ENCODE data around the gene VIT. TPM values are rescaled to one million over a fixed set of nuclear protein-coding genes. Genes with fewer than 3 reads are reported as not detected.
A peak's percentile ranks its signal among the peaks of the same experiment; 100 is the strongest.

VIT gene
- total RNA-seq, 1 donor from 2014 or later = 0.78 TPM

DNA sequence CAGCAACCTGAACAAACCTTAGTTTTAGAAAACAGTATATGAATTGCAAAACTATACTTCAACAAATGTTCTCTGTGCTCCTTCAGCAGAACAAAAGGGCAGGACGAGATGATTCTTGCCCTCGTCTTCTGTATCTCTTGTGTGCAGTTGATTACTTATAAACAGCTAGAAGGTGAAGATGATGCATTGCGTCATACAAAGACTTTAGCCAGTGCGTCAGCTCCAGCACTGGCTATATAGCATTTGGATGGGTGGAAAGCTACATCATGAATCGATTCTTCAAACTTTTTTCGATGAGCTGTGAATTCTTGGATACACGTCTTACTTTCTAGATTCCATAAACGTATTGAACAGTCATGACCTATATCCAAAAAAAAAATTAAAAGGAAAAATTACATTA lies 152.8 kb downstream of the VIT start:
- DNase-seq (ENCODE audit: low spot score in 2 of 2, unreplicated experiment in 2 of 2) = no peak
- no peak overlapping the region for H3K27ac Mint-ChIP-seq
- no peaks in the 10 kb centered on the region for H3K27me3 Mint-ChIP-seq (ENCODE audit: low read depth)
- no peaks in the 10 kb centered on the region for H3K4me1 Mint-ChIP-seq
- no peaks in the 10 kb centered on the region for H3K9me3 Mint-ChIP-seq
- TF ChIP-seq, protein P1, sequence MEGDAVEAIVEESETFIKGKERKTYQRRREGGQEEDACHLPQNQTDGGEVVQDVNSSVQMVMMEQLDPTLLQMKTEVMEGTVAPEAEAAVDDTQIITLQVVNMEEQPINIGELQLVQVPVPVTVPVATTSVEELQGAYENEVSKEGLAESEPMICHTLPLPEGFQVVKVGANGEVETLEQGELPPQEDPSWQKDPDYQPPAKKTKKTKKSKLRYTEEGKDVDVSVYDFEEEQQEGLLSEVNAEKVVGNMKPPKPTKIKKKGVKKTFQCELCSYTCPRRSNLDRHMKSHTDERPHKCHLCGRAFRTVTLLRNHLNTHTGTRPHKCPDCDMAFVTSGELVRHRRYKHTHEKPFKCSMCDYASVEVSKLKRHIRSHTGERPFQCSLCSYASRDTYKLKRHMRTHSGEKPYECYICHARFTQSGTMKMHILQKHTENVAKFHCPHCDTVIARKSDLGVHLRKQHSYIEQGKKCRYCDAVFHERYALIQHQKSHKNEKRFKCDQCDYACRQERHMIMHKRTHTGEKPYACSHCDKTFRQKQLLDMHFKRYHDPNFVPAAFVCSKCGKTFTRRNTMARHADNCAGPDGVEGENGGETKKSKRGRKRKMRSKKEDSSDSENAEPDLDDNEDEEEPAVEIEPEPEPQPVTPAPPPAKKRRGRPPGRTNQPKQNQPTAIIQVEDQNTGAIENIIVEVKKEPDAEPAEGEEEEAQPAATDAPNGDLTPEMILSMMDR (IDR thresholded peaks at IDR 0.05; ENCODE audit: unreplicated experiment) = no peak
- H3K4me3 Mint-ChIP-seq = no peak overlapping the region
- H3K36me3 Mint-ChIP-seq = peaks cover 27% of the 10 kb centered on the region

DNA sequence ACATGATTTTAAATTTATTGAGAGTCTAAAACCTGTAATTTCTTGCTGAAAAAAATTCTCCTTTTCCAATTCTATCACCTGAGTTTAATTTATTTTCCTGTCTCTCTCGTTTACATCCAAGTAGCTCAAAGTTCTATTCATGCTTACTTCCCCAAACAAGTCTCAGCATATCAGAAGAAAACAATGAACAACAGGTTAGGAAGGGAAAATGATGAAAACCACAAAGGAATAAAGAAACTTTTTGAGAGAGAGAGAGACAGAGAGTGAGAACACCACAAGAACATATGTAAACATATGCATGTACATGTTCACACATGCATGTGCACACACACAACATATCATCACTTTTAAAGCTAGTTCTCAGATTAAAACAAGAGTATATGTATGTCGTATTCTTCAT lies 157.7 kb downstream of the VIT start:
- Mint-ChIP-seq H3K27ac (no peak overlapping the region), H3K4me3 (no peak overlapping the region), H3K9me3 (no peaks in the 10 kb centered on the region), H3K36me3 (peaks cover 29% of the 10 kb centered on the region), H3K4me1 (no peaks in the 10 kb centered on the region), H3K27me3 (ENCODE audit: low read depth) (no peaks in the 10 kb centered on the region)
- no peak for DNase-seq (ENCODE audit: low spot score in 2 of 2, unreplicated experiment in 2 of 2)
- TF ChIP-seq, protein P1 (IDR thresholded peaks at IDR 0.05; ENCODE audit: unreplicated experiment) = no peak

DNA sequence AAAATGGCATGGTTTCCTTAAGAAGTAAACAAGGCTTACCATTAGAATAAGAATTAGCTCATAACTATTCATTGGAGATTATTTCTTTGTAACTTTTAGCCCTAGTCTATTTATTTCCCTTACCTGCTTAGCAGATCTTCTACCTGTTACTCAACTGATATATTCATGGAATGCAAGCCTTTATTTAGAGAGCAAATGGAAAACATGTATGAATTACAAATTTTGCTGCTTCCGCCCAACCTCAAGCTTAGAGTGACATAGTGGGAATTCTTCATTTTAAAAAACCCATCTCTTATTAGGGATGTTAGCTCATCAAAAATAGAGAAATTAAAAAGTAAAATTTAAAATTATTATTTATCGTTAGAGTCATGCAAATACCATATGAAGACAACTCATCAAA lies 158.9 kb downstream of the VIT start:
- no peak for DNase-seq (ENCODE audit: low spot score in 2 of 2, unreplicated experiment in 2 of 2)
- no peaks in the 10 kb centered on the region for H3K9me3 Mint-ChIP-seq
- H3K4me3 Mint-ChIP-seq = no peak overlapping the region
- TF ChIP-seq, protein P1 (IDR thresholded peaks at IDR 0.05; ENCODE audit: unreplicated experiment) = no peak
- H3K4me1 Mint-ChIP-seq = no peaks in the 10 kb centered on the region
- H3K27ac Mint-ChIP-seq = no peak overlapping the region
- H3K27me3 Mint-ChIP-seq (ENCODE audit: low read depth) = no peaks in the 10 kb centered on the region
- peaks cover 21% of the 10 kb centered on the region for H3K36me3 Mint-ChIP-seq

DNA sequence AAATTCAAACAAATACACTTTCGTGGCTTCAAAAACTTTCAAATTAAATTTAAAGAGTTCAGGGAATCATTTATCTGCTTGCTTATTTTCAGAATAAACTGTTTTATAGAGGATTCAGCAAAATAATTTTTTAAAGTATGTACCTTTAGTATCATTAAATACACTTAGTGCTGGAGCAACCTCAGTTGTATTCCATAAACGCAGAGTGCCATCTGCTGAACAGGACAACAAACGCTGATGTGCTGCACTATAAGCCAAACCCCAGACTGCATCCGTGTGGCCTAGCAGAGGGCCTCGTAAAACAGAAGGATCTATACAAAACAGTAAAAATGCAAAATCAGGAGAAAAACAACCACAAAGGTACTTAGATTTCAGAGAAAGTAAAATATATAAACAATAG lies 161.2 kb downstream of the VIT start:
- peaks cover 27% of the 10 kb centered on the region for H3K36me3 Mint-ChIP-seq
- no peaks in the 10 kb centered on the region for H3K4me1 Mint-ChIP-seq
- H3K27me3 Mint-ChIP-seq (ENCODE audit: low read depth) = no peaks in the 10 kb centered on the region
- H3K4me3 Mint-ChIP-seq = no peak overlapping the region
- TF ChIP-seq, protein P1 (IDR thresholded peaks at IDR 0.05; ENCODE audit: unreplicated experiment) = no peak
- H3K27ac Mint-ChIP-seq = no peak overlapping the region
- H3K9me3 Mint-ChIP-seq = peaks cover 8% of the 10 kb centered on the region
- no peak for DNase-seq (ENCODE audit: low spot score in 2 of 2, unreplicated experiment in 2 of 2)

DNA sequence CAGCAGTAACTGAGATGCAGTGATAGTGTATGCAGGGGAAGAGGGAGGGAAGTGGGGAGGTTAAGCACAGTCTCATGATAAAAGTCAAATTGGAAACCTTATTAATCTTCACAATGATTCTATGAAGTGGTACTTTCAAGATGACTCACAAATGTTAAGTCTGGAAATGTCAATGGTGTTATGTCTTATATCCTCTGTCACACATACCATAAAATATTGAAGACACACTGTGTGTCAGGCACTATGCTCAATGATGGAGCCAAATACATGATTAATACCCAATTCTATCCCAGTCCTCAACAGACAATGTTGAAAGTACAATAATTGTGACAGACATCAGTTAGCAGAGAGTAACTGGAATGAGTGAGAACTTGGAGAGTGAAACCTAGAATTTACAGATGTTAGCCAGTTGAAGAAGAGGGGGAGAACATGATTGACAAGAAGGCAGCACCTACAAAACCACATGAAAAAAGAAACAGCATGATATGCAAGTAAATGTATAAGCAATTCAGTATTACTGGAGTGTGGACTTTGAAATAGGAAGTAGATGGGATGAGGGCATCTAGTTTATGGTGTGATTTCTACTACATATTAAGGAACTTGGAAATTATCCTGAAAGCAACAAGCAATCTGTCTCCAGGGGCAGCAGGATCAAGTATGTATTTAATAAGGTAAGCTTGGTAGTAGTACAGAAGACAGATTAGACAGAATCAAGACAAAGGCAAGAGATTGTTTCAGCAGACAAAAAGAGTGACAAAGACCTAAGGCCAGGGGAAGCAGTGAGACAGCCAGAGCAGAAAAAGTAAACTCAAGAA lies 162.3 kb downstream of the VIT start:
- TF ChIP-seq, protein P1 (IDR thresholded peaks at IDR 0.05; ENCODE audit: unreplicated experiment) = no peak
- no peaks in the 10 kb centered on the region for H3K4me1 Mint-ChIP-seq
- DNase-seq (ENCODE audit: low spot score in 2 of 2, unreplicated experiment in 2 of 2) = no peak
- no peaks in the 10 kb centered on the region for H3K27me3 Mint-ChIP-seq (ENCODE audit: low read depth)
- H3K9me3 Mint-ChIP-seq = peaks cover 17% of the 10 kb centered on the region
- peaks cover 35% of the 10 kb centered on the region for H3K36me3 Mint-ChIP-seq
- H3K4me3 Mint-ChIP-seq = no peak overlapping the region
- peak overlapping the region; percentile 10 for H3K27ac Mint-ChIP-seq
